ENCODE data around the gene FZD10. TPM values are rescaled to one million over a fixed set of nuclear protein-coding genes. Genes with fewer than 3 reads are reported as not detected.

The FZD10 gene
- total RNA-seq, 1 experiment from 2014 or later = not detected

DNA sequence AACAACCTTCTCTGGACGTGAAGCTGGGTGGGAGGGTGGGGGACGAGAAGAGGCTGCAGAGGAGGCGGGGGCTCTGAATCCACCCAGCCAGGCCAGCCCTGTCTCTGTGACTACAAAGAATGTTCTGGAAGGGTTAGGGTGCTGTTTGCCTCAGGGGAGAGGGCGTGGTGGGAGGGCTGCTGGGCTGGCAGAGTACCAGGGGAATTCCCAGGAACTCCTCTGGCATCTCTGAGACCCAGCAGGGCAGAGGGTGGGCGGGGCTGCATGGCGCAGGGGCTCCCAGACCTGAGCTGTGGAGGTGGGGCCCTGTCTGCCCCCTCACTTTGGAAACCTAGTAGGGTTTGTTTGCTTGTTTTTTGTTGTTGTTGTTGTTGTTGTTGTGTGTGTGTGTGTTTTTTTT is 45.5 kb upstream of the FZD10 start:
- Histone ChIP-seq H3K4me1 (ENCODE audit: control insufficient read depth in 1 of 2, insufficient read depth in 2 of 2, low read length in 2 of 2) (no peaks in the 10 kb centered on the region), H4K20me1 (ENCODE audit: insufficient read depth) (no peaks in the 10 kb centered on the region), H3K4me3 (replicated peaks in 1 of 2; ENCODE audit: low read depth in 1 of 2, low read length in 2 of 2) (no peak overlapping the region), H2AFZ (ENCODE audit: low read depth, low read length, poor library complexity, severe bottlenecking) (no peak overlapping the region), H3K9ac (ENCODE audit: low read length) (no peak overlapping the region), H3K9me3 (ENCODE audit: control insufficient read depth in 1 of 2, insufficient read depth in 1 of 2, low read depth in 1 of 2, low read length in 2 of 2) (peaks cover 0 to 8% of the 10 kb centered on the region in 2 experiments; a peak in 2 of 4 replicates), H3K27ac (ENCODE audit: low read depth, low read length) (no peak overlapping the region), H3K36me3 (ENCODE audit: control insufficient read depth in 1 of 2, insufficient read depth in 2 of 2, low read length in 2 of 2) (no peaks in the 10 kb centered on the region), H3K27me3 (ENCODE audit: insufficient read depth, low read length) (no peaks in the 10 kb centered on the region), H3K9me2 (ENCODE audit: insufficient read depth) (no peaks in the 10 kb centered on the region), H3K79me2 (ENCODE audit: insufficient read depth, low read length) (no peaks in the 10 kb centered on the region), H3K4me2 (ENCODE audit: low read length) (no peak overlapping the region)
- RAD21 ChIA-PET (ENCODE audit: low non-redundant PET in 1 of 2, low total read pairs in 2 of 2, uncharacterized antibody in 2 of 2, unreplicated experiment in 2 of 2) = no interaction called here
- CTCF ChIA-PET = no interaction called here
- no peak for DNase-seq (ENCODE audit: low read depth, low spot score)
- intact Hi-C loops (cut with micrococcal nuclease) = no loop called here
- POLR2A ChIA-PET = no interaction called here
- no TSS peak for BruUV-seq (replicated peaks)
- no peak for ATAC-seq
- TF ChIP-seq, protein P1, sequence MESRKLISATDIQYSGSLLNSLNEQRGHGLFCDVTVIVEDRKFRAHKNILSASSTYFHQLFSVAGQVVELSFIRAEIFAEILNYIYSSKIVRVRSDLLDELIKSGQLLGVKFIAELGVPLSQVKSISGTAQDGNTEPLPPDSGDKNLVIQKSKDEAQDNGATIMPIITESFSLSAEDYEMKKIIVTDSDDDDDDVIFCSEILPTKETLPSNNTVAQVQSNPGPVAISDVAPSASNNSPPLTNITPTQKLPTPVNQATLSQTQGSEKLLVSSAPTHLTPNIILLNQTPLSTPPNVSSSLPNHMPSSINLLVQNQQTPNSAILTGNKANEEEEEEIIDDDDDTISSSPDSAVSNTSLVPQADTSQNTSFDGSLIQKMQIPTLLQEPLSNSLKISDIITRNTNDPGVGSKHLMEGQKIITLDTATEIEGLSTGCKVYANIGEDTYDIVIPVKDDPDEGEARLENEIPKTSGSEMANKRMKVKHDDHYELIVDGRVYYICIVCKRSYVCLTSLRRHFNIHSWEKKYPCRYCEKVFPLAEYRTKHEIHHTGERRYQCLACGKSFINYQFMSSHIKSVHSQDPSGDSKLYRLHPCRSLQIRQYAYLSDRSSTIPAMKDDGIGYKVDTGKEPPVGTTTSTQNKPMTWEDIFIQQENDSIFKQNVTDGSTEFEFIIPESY (IDR thresholded peaks at IDR 0.05; ENCODE audit: extremely low read depth, insufficient replicate concordance, low read length) = no peak
- TF ChIP-seq, protein P2, sequence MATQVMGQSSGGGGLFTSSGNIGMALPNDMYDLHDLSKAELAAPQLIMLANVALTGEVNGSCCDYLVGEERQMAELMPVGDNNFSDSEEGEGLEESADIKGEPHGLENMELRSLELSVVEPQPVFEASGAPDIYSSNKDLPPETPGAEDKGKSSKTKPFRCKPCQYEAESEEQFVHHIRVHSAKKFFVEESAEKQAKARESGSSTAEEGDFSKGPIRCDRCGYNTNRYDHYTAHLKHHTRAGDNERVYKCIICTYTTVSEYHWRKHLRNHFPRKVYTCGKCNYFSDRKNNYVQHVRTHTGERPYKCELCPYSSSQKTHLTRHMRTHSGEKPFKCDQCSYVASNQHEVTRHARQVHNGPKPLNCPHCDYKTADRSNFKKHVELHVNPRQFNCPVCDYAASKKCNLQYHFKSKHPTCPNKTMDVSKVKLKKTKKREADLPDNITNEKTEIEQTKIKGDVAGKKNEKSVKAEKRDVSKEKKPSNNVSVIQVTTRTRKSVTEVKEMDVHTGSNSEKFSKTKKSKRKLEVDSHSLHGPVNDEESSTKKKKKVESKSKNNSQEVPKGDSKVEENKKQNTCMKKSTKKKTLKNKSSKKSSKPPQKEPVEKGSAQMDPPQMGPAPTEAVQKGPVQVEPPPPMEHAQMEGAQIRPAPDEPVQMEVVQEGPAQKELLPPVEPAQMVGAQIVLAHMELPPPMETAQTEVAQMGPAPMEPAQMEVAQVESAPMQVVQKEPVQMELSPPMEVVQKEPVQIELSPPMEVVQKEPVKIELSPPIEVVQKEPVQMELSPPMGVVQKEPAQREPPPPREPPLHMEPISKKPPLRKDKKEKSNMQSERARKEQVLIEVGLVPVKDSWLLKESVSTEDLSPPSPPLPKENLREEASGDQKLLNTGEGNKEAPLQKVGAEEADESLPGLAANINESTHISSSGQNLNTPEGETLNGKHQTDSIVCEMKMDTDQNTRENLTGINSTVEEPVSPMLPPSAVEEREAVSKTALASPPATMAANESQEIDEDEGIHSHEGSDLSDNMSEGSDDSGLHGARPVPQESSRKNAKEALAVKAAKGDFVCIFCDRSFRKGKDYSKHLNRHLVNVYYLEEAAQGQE (IDR thresholded peaks at IDR 0.05; ENCODE audit: low read depth) = no peak
- TF ChIP-seq CEBPB (IDR thresholded peaks at IDR 0.05; ENCODE audit: low read depth) (no peak), SRF (IDR thresholded peaks at IDR 0.05; ENCODE audit: low read depth) (no peak), EZH2 (IDR thresholded peaks at IDR 0.05) (no peak), JUND (IDR thresholded peaks at IDR 0.05) (no peak), EZH2phosphoT487 (IDR thresholded peaks at IDR 0.05; ENCODE audit: borderline replicate concordance) (no peak), POLR2AphosphoS5 (IDR thresholded peaks at IDR 0.05; ENCODE audit: low read depth, low read length) (no peak), YY1 (IDR thresholded peaks at IDR 0.05; ENCODE audit: extremely low read depth, insufficient replicate concordance, low read depth, low read length) (no peak), CBX3 (IDR thresholded peaks at IDR 0.05; ENCODE audit: low read depth) (no peak), ZNF274 (IDR thresholded peaks at IDR 0.05; ENCODE audit: low read depth, low read length) (no peak), RAD21 (IDR thresholded peaks at IDR 0.05; ENCODE audit: low read depth) (no peak), SP1 (IDR thresholded peaks at IDR 0.05; ENCODE audit: low read depth) (no peak), ZFX (IDR thresholded peaks at IDR 0.05) (no peak), TCF7L2 (IDR thresholded peaks at IDR 0.05; ENCODE audit: borderline replicate concordance, extremely low read depth, insufficient read depth, insufficient read length) (no peak), EGR1 (IDR thresholded peaks at IDR 0.05; ENCODE audit: low read depth) (no peak)
- TF ChIP-seq, protein P3, sequence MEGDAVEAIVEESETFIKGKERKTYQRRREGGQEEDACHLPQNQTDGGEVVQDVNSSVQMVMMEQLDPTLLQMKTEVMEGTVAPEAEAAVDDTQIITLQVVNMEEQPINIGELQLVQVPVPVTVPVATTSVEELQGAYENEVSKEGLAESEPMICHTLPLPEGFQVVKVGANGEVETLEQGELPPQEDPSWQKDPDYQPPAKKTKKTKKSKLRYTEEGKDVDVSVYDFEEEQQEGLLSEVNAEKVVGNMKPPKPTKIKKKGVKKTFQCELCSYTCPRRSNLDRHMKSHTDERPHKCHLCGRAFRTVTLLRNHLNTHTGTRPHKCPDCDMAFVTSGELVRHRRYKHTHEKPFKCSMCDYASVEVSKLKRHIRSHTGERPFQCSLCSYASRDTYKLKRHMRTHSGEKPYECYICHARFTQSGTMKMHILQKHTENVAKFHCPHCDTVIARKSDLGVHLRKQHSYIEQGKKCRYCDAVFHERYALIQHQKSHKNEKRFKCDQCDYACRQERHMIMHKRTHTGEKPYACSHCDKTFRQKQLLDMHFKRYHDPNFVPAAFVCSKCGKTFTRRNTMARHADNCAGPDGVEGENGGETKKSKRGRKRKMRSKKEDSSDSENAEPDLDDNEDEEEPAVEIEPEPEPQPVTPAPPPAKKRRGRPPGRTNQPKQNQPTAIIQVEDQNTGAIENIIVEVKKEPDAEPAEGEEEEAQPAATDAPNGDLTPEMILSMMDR (IDR thresholded peaks at IDR 0.05 in 2 of 3, conservative IDR thresholded peaks at IDR 0.05 in 1 of 3; ENCODE audit: borderline replicate concordance in 1 of 3, insufficient read depth in 1 of 3, low read depth in 2 of 3, low read length in 2 of 3) = no peak
- TF ChIP-seq, protein P4, sequence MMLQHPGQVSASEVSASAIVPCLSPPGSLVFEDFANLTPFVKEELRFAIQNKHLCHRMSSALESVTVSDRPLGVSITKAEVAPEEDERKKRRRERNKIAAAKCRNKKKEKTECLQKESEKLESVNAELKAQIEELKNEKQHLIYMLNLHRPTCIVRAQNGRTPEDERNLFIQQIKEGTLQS (IDR thresholded peaks at IDR 0.05) = no peak
- TF ChIP-seq, protein P5, sequence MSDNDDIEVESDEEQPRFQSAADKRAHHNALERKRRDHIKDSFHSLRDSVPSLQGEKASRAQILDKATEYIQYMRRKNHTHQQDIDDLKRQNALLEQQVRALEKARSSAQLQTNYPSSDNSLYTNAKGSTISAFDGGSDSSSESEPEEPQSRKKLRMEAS (IDR thresholded peaks at IDR 0.05) = no peak

Data from HCT116 (cell line).